HepG2 (cell line): ENCODE data around the gene CNTF. TPM values are rescaled to one million over a fixed set of nuclear protein-coding genes. Genes with fewer than 3 reads are reported as not detected.

Source experiments
- ATAC-seq: fragments of 200-7000 bp; cut with Tn5 transposase; 3 replicates; pipeline ENCODE4 v1.9.1; 2020; ENCODE audit warnings: mild to moderate bottlenecking, moderate library complexity
- BruUV-seq: library from RNA; stranded (reverse); fragments of 400-500 nt; replicated peaks from 2 replicates; lab custom pipeline; 2021; lab: Mats Ljungman, UMichigan
- CTCF ChIA-PET: fragments of 300-600 bp; formaldehyde crosslinking; extraction: SDS; loops from one replicate; lab custom pipeline; 2021; ENCODE audit warnings: low total read pairs, inconsistent platforms, low intra/inter-chr PET ratio; lab: Yijun Ruan, JAX
- POLR2A ChIA-PET: fragments of 350-600 bp; sonication (Branson Sonifier 250); formaldehyde crosslinking; loops from one replicate; lab custom pipeline; 2020; ENCODE audit warnings: antibody characterized with exemption, inconsistent platforms; lab: Yijun Ruan, JAX
- DNase-seq: peaks from one replicate; pipeline ENCODE4 v3.0.0-alpha.2; 2015; ENCODE audit warnings: low spot score
- FAIRE-seq: peaks from 3 replicates; lab custom pipeline; 2011; peaks lifted over from hg19 to GRCh38; lab: Jason Lieb, UNC
- H2AFZ ChIP-seq: one replicate; pipeline ENCODE4 v1.6.1; 2011; ENCODE audit warnings: low read length, inconsistent platforms
- H3K27ac ChIP-seq: fragments of 300-600 bp; 3 replicates; pipeline ENCODE4 v1.8.0; 2011; ENCODE audit warnings: mixed run types, mild to moderate bottlenecking, mixed read lengths, low read length, inconsistent platforms; ENCODE audit not compliant: insufficient read depth; ENCODE audit errors: extremely low read length
- H3K27me3 ChIP-seq, 2 experiments: fragments of 200-600 bp in 1 of 2; 2 replicates in 1 of 2; 3 replicates in 1 of 2; pipeline versions ENCODE4 v1.6.0 to v1.8.0; 2011; ENCODE audit warnings: low read length in 2 of 2, mild to moderate bottlenecking in 2 of 2, moderate library complexity in 2 of 2, inconsistent platforms in 1 of 2; ENCODE audit not compliant: insufficient read depth in 2 of 2, control insufficient read depth in 1 of 2
- H3K36me3 ChIP-seq, 2 experiments: fragments of 200-600 bp in 1 of 2; replicated peaks in 1 of 2; 2 replicates in 1 of 2; 3 replicates in 1 of 2; pipeline versions ENCODE4 v1.5.1 to v1.8.0; 2011; ENCODE audit warnings: low read length in 2 of 2, inconsistent platforms in 1 of 2; ENCODE audit not compliant: insufficient read depth in 2 of 2, control insufficient read depth in 1 of 2
- H3K4me1 ChIP-seq: 2 replicates; pipeline ENCODE4 v1.5.1; 2012; ENCODE audit warnings: low read length, inconsistent platforms; ENCODE audit not compliant: insufficient read depth
- H3K4me2 ChIP-seq: 2 replicates; pipeline ENCODE4 v1.6.0; 2011; ENCODE audit warnings: low read depth, low read length, inconsistent platforms
- H3K4me3 ChIP-seq, 3 experiments: fragments of 200-600 bp in 1 of 3; sonication (generic), shearing (Covaris generic) in 1 of 3; replicated peaks in 1 of 3; 2 replicates each; pipeline ENCODE4 v1.5.1; 2011 to 2016; ENCODE audit warnings: low read length in 3 of 3, inconsistent platforms in 2 of 3, low read depth in 2 of 3, mild to moderate bottlenecking in 2 of 3, control low read depth in 1 of 3, mixed read lengths in 1 of 3; ENCODE audit not compliant: insufficient read depth in 1 of 3
- H3K79me2 ChIP-seq: one replicate; pipeline ENCODE4 v1.6.1; 2011; ENCODE audit warnings: low read length, inconsistent platforms; ENCODE audit not compliant: insufficient read depth
- H3K9ac ChIP-seq: 2 replicates; pipeline ENCODE4 v1.6.0; 2011; ENCODE audit warnings: mild to moderate bottlenecking, low read depth, low read length, inconsistent platforms; ENCODE audit not compliant: insufficient read depth
- H3K9me3 ChIP-seq: 2 replicates; pipeline ENCODE4 v1.5.1; 2012; ENCODE audit warnings: mild to moderate bottlenecking, low read length
- H4K20me1 ChIP-seq: 2 replicates; pipeline ENCODE4 v1.6.0; 2011; ENCODE audit warnings: inconsistent platforms, mild to moderate bottlenecking, low read length, moderate library complexity; ENCODE audit not compliant: insufficient read depth
- BCL6 ChIP-seq: IDR thresholded peaks from 2 replicates; pipeline ENCODE4 v1.6.1; 2016; ENCODE audit warnings: missing genetic modification reagents, missing compliant biosample characterization
- SMC3 ChIP-seq: IDR thresholded peaks from 2 replicates; pipeline ENCODE4 v1.6.1; 2011; ENCODE audit warnings: low read length, improper control_type of control experiment
- STAG1 ChIP-seq: sonication (generic); formaldehyde crosslinking; IDR thresholded peaks from 2 replicates; pipeline ENCODE4 v1.4.0; 2020; ENCODE audit warnings: missing genetic modification reagents
- ZNF10 ChIP-seq: sonication (generic); formaldehyde crosslinking; IDR thresholded peaks from 2 replicates; pipeline ENCODE4 v1.4.0; 2020; ENCODE audit warnings: mild to moderate bottlenecking, low read depth, missing genetic modification reagents, borderline replicate concordance
- ZNF143 ChIP-seq: sonication (generic); formaldehyde crosslinking; IDR thresholded peaks from 2 replicates; pipeline ENCODE4 v1.4.0; 2020; ENCODE audit warnings: missing genetic modification reagents
- ZNF775 ChIP-seq: sonication (generic); formaldehyde crosslinking; IDR thresholded peaks from 2 replicates; pipeline ENCODE4 v1.4.0; 2020; ENCODE audit warnings: missing genetic modification reagents, mild to moderate bottlenecking, moderate library complexity, borderline replicate concordance
- ZNF781 ChIP-seq: sonication (generic); formaldehyde crosslinking; IDR thresholded peaks from 2 replicates; pipeline ENCODE4 v1.5.1; 2020; ENCODE audit warnings: borderline replicate concordance, mild to moderate bottlenecking, missing genetic modification reagents; ENCODE audit errors: not compliant biosample characterization
- ZNF788 ChIP-seq: sonication (generic); formaldehyde crosslinking; IDR thresholded peaks from 2 replicates; pipeline ENCODE4 v1.5.0; 2020; ENCODE audit warnings: mild to moderate bottlenecking, missing genetic modification reagents, borderline replicate concordance
- WGBS: methylation state at CpG from one replicate; pipeline ENCODE4 v1.1.6; 2017; ENCODE audit warnings: low lambda C conversion rate; 5-methylcytosine and 5-hydroxymethylcytosine counted together
- in situ Hi-C: cut with HindIII; loops from 2 replicates; pipeline ENCODE4 v1.10.0; 2017; ENCODE audit warnings: low pct_unique_long_range_greater_than_20kb; ENCODE audit not compliant: extremely low pct_ligation_motif_present
- intact Hi-C: fragments of 100-400 bp; cut with micrococcal nuclease; formaldehyde crosslinking; loops from one replicate; pipeline ENCODE4 v1.10.0; 2022; ENCODE audit not compliant: unreplicated experiment
- polyA plus RNA-seq, 8 experiments: library from polyadenylated mRNA; depleted of rRNA in 3 of 8; stranded (reverse) in 7 of 8; unstranded in 1 of 8; fragments of >200 nt; fragmentation: Illumina TruSeq in 4 of 8; extraction: Trizol in 4 of 8; gene quantifications; 2 replicates each; pipeline versions ENCODE4 v1.2.1 to v1.2.3, GENCODE V29; 2011 to 2016; ENCODE audit warnings: low read depth in 4 of 8, missing spikeins in 1 of 8, mixed read lengths in 1 of 8; ENCODE audit not compliant: insufficient read depth in 1 of 8
- total RNA-seq, 5 experiments: library from RNA; depleted of rRNA; stranded (reverse); fragments of >200 nt; fragmentation: Illumina TruSeq; extraction: Trizol; gene quantifications; 2 replicates each; pipeline ENCODE4 v1.2.3, GENCODE V29; 2016; ENCODE audit warnings: low read depth in 1 of 5
- TF ChIP-seq, protein P1 (sequence below): fragments of 450-650 bp; IDR thresholded peaks from 2 replicates; pipeline ENCODE4 v1.6.1; 2017; ENCODE audit warnings: mild to moderate bottlenecking
- TF ChIP-seq, protein P2 (sequence below): sonication (generic); formaldehyde crosslinking; IDR thresholded peaks from 2 replicates; pipeline ENCODE4 v1.5.0; 2020; ENCODE audit warnings: mild to moderate bottlenecking, missing genetic modification reagents, moderate library complexity
- TF ChIP-seq, protein P3 (sequence below): sonication (generic); formaldehyde crosslinking; IDR thresholded peaks from 2 replicates; pipeline ENCODE4 v1.5.1; 2020; ENCODE audit warnings: mild to moderate bottlenecking, moderate library complexity, missing genetic modification reagents

CNTF gene
- total and polyA plus RNA-seq, 2 of the 13 experiments (the other 11 are each of a cell fraction or from before 2014, with no cell fraction given), result 0.51 to 2.3 TPM

DNA sequence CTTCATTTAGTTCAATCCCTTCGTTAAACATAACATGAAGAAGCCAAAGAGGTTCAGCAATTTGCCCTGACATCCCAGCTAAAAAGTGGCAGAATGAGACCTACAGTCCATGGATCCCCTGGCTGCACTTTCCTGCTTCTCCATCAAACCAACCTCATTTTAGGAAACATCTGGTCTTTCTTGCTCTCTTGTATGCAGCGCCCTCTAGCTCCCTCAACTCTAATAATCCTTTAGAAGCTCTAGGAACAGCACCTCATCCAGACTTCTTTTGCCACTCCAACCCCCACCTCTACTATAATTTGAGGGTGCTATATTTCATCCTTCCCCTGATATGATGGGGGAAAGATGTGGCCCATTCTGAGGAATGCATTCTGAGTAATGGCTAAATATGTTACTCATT lies 7.4 kb downstream of the CNTF start:
- intact Hi-C loops, result loop anchor here (1.0 kb wide), 1 partner anchor 53 kb away; no protein-coding TSS in a partner anchor
- no peaks in the 10 kb centered on the region for H3K9me3 ChIP-seq
- TF ChIP-seq ZNF781 (CRISPR knock-in tag) (no peak), ZNF775 (no peak), ZNF143 (CRISPR knock-in tag) (no peak), ZNF788 (CRISPR knock-in tag) (no peak), ZNF10 (CRISPR knock-in tag) (no peak), BCL6 (CRISPR knock-in tag) (0 out of 2 replicates have a peak, but pooled peaks have one; percentile 17), SMC3 (peak; percentile 1; the same call in 1 of the 2 replicates), STAG1 (CRISPR knock-in tag) (peak; percentile 62)
- TF ChIP-seq, protein P1, sequence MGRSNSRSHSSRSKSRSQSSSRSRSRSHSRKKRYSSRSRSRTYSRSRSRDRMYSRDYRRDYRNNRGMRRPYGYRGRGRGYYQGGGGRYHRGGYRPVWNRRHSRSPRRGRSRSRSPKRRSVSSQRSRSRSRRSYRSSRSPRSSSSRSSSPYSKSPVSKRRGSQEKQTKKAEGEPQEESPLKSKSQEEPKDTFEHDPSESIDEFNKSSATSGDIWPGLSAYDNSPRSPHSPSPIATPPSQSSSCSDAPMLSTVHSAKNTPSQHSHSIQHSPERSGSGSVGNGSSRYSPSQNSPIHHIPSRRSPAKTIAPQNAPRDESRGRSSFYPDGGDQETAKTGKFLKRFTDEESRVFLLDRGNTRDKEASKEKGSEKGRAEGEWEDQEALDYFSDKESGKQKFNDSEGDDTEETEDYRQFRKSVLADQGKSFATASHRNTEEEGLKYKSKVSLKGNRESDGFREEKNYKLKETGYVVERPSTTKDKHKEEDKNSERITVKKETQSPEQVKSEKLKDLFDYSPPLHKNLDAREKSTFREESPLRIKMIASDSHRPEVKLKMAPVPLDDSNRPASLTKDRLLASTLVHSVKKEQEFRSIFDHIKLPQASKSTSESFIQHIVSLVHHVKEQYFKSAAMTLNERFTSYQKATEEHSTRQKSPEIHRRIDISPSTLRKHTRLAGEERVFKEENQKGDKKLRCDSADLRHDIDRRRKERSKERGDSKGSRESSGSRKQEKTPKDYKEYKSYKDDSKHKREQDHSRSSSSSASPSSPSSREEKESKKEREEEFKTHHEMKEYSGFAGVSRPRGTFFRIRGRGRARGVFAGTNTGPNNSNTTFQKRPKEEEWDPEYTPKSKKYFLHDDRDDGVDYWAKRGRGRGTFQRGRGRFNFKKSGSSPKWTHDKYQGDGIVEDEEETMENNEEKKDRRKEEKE, result no peak
- TF ChIP-seq, protein P2, sequence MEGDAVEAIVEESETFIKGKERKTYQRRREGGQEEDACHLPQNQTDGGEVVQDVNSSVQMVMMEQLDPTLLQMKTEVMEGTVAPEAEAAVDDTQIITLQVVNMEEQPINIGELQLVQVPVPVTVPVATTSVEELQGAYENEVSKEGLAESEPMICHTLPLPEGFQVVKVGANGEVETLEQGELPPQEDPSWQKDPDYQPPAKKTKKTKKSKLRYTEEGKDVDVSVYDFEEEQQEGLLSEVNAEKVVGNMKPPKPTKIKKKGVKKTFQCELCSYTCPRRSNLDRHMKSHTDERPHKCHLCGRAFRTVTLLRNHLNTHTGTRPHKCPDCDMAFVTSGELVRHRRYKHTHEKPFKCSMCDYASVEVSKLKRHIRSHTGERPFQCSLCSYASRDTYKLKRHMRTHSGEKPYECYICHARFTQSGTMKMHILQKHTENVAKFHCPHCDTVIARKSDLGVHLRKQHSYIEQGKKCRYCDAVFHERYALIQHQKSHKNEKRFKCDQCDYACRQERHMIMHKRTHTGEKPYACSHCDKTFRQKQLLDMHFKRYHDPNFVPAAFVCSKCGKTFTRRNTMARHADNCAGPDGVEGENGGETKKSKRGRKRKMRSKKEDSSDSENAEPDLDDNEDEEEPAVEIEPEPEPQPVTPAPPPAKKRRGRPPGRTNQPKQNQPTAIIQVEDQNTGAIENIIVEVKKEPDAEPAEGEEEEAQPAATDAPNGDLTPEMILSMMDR (CRISPR knock-in tag), result peak; percentile 69
- TF ChIP-seq, protein P3, sequence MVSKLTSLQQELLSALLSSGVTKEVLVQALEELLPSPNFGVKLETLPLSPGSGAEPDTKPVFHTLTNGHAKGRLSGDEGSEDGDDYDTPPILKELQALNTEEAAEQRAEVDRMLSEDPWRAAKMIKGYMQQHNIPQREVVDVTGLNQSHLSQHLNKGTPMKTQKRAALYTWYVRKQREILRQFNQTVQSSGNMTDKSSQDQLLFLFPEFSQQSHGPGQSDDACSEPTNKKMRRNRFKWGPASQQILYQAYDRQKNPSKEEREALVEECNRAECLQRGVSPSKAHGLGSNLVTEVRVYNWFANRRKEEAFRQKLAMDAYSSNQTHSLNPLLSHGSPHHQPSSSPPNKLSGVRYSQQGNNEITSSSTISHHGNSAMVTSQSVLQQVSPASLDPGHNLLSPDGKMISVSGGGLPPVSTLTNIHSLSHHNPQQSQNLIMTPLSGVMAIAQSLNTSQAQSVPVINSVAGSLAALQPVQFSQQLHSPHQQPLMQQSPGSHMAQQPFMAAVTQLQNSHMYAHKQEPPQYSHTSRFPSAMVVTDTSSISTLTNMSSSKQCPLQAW (CRISPR knock-in tag), result 0 out of 2 replicates have a peak, but pooled peaks have one; percentile 25
- TF ChIP-seq, all 625 proteins: peak for 5
- ATAC-seq, result peak; percentile 78
- Histone ChIP-seq H3K79me2 (no peaks in the 10 kb centered on the region), H3K27ac (no peak overlapping the region), H3K4me2 (no peak overlapping the region), H3K4me1 (no peaks in the 10 kb centered on the region), H3K27me3 (no peaks in the 10 kb centered on the region), H3K9ac (no peak overlapping the region), H4K20me1 (no peaks in the 10 kb centered on the region), H3K4me3 (no peak overlapping the region), H3K36me3 (peaks cover 0 to 6% of the 10 kb centered on the region in 2 experiments; a peak in 3 of 5 replicates), H2AFZ (no peak overlapping the region)
- 57% methylated on average over 2 of the region's 2 CpGs for WGBS
- CTCF ChIA-PET, result interaction anchor here (1.8 kb wide), 1 partner anchor 62 kb away, joined by 8 read pairs; no protein-coding TSS in a partner anchor
- peak; percentile 60 for DNase-seq
- POLR2A ChIA-PET, result no interaction called here
- FAIRE-seq, result no peak
- in situ Hi-C loops, result loop anchor here (10.0 kb wide), 1 partner anchor 65 kb away; no protein-coding TSS in a partner anchor
- BruUV-seq, result no TSS peak
